ENCODE results near the gene ADRM1.

Gene ADRM1

GRCh38 chr20:62325172-62325905, 22.5 kb downstream of the ADRM1 start:
- DNase-seq, result no peak

DNA sequence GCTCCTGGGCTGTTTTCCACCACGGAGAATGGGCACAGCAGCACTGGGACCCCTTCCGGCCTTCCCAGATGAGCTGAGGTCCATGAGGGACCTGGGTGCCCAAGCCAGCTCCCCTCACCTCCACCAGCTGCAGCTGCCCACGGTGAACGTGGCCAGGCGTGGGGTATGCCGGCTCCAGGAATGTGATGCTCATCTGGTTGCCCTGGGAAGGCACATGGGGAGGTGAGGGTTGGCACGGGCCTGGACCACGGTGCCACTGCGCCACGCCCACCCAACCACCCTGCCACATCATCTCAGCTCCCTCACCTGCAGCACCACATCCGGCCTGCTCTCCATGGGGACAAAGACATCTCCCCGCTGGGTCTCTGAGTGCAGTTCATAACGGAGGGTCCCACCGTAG, 23.8 kb downstream of the ADRM1 start:
- DNase-seq, result no peak

- no peak for DNase-seq
These were observed 24.3 kb downstream of the ADRM1 start for GRCh38 chr20:62326959-62327725.

GRCh38 chr20:62327726-62328495, 25.1 kb downstream of the ADRM1 start:
- no peak for DNase-seq

- DNase-seq, result no peak
These were observed 26.0 kb downstream of the ADRM1 start for GRCh38 chr20:62328684-62329388.

- no peak for DNase-seq
These were observed 26.9 kb downstream of the ADRM1 start for GRCh38 chr20:62329389-62330377.

- no peak for DNase-seq
These were observed 27.9 kb downstream of the ADRM1 start for GRCh38 chr20:62330576-62331317.

GRCh38 chr20:62331347-62331746, 28.6 kb downstream of the ADRM1 start:
- no peak for DNase-seq

DNA sequence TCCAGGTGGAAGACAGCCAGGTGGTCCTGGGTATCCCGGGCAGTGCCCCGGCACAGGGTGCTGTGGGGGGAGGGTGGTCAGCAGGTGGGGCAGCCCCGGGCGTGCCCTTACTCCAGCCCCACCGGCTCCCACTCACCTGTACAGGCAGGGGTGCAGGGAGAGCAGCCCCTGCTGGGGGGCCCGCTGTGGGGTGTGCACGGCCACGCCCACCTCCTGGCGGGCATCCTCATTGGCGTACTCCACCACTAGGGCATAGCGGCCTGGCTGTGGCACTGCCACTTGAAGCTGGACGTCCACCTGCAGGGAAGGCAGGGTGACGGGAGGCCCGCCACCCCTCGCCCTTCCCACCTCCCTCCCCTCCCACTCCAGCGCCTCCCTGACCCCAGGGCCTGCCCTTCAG, 29.6 kb downstream of the ADRM1 start:
- no peak for DNase-seq

DNA sequence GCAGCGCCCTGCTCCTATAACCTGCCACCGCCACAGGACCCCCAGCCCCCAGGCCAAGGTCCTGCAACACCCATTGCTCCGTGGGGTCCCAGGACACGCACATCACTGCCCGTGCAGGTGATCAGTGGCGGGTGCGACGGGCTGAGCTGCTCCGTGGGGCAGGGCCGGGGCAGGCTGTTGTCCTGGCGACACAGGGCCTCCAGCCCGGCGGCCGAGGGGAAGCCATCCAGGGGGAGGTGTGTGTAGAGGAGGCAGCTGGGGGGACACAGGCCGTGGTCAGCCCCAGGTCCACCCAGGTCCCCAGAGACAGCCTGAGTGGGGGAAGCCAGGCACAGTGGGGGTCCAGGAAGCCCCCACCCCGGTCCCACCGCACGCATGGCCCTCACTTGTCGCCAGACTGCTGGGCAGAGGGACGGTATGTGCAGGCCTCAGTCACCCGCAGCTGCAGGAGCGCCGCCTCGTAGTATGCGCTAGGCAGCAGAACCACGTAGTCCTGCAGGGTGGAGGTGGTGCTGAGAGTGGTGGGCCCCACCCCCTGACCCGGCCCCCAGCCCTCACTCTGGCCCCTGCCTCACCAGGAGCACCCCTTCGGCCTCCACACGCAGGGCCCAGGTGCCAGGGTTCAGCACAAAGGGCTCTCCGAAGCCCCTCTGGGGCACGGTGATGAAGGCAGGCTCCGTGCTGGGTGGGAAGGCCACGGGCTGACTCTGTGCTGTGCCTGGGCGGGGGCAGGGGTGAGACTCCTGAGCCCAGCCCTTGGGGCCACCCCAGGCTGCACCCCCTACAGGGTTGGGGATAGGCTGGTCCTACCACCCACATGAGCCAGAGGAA, 30.4 kb downstream of the ADRM1 start:
- no peak for DNase-seq

DNA sequence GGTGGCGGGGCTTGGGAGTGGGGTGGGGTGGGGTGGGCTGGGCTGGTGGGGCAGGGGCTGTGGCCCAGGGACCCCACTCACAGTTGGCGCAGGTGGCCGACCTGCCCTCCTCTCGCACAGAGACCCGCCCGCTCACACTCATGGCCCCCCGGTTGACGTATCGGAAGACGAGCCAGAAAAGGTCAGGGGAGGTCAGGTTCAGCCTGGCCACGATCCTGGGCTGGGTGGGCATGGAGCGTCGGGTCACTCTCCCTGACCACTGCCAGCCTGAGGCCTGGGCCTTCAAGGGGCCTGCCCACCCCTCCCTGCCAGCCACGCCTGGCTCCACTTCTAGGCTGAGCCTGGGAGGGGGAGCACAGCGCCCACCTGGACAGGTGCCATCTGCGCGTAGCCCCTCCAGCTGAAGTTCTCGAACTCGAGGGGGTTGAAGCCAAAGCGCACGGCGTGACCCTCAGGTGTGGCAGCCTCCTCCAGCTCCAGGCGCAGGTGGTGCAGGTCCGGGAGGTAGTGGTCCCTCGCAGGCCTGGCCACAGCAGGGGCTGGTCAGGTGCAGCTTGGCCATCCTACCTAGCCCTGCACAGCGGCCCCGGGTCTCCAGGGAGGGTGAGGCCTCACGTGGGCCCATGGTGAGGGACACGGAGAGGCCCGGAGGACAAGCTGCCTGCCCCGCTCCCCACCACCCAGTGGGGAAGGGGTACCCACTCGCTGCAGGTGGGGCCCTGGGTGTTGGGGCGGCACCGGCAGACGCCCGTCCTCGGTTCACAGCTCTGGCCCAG, 31.2 kb downstream of the ADRM1 start:
- no peak for DNase-seq

DNA sequence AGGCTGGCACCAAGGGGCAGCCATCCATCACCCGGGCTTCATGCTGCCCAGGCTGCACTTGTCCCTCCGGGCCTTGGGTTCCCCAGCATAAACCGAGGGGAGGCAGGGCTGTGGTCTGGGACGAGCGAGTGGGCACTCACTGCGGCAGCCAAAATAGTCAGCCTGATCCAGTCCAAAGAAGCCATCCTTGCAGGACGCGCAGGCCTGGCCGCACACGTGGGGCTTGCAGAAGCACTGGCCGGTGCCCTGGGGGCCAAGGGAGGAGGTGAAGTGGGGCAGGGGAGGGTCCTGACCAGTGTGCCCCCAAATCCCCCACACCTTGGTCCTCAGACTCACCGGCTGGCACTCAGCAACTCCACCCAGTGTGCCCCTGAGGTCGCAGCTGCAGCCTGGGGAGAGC, 32.1 kb downstream of the ADRM1 start:
- DNase-seq, result no peak

DNA sequence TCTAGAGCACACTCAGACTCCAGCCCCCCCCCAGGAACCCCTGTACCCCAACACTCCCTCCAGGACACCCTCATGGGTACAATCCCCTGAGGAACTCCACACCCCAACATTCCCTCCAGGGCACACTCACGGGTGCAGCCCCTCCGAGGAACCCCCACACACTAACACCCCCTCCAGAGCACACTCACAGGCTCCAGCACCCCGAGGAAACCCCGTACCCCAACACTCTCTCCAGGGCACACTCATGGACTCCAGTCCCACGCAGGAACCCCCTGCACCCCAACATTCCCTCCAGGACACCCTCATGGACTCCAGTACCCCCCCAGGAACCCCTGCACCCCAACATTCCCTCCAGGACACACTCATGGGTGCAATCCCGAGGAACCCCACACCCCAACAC, 32.7 kb downstream of the ADRM1 start:
- DNase-seq, result no peak

GRCh38 chr20:62336329-62336728, 33.5 kb downstream of the ADRM1 start:
- no peak for DNase-seq

DNA sequence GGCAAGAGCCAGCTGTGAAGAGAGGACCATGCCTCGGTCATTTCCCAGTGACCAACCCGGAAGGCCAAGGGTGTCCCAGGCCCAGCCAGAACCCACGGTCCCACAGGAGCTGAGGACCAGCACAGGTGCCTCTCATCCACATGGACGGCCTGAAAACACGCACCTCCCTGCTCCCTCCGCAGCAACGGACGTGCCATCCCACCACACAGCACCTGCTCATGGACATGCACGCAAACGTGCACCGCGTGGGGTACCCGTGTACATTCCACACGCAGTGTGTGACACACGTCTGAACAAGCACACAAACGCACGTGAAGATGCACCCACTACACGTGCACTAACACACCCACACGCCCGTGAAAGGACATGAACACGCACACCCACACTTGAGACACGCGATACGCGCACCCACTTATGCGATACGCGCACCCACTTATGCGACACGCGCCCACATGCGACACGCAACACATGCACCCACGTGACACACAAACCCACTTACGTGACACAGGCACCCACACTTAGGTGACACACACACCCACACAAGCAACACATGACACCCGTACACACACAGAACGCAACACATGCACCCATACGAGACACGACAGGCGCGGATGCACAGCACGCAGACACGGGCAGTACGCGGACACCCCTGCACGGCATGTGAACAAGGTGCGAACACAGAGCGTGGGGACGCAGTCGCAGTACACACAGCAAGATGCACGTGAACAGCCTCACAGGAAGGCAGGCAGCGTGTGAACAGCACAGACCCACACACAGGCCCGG, 34.2 kb downstream of the ADRM1 start:
- no peak for DNase-seq

DNA sequence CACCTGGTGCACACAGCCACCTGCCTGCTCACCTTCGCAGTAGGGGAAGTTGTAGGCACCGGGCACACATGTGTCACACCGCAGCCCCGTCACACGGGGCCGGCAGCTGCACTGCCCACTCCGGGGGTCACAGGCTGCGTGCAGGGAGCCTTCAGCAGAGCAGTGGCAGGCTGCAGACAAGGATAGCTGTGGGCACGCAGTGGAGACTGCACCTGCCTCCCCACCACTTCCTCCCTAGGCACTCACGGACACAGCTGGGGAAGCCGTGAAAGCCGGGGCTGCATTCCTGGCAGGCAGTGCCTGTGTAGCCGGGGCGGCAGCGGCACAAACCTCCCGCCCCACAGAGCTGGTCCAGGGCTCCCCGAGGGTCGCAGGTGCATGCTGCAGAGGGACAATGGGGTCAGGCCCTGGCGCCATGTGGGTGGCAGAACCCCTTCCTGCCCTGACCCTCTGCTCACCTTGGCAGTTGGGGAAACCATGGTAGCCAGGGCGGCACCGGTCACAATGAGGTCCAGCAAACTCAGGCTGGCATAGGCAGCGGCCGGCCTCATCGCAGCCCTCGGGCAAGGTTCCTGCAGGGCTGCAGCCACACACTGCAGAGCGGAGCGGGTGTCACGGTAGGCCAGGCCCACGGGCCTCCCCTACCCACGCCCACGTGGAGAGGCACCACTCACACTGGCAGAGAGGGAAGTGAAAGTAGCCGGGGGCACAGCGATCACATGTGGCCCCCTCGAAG, 34.9 kb downstream of the ADRM1 start:
- DNase-seq, result no peak

DNA sequence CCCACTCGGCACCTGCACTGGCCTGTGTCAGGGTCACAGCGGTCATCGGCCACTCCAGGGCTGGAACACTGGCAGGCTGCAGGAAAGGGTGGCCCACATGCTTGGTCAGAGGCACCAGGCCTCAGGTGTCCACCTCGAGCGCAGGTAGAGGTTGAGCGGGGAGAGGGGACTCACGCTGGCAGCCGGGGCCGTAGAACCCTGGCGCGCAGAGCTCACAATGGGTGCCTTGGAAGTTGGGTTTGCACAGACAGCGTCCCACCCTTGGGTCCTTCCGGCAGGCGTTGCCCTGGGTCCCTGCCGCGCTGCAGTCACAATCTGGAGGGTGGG, 35.5 kb downstream of the ADRM1 start:
- no peak for DNase-seq

DNA sequence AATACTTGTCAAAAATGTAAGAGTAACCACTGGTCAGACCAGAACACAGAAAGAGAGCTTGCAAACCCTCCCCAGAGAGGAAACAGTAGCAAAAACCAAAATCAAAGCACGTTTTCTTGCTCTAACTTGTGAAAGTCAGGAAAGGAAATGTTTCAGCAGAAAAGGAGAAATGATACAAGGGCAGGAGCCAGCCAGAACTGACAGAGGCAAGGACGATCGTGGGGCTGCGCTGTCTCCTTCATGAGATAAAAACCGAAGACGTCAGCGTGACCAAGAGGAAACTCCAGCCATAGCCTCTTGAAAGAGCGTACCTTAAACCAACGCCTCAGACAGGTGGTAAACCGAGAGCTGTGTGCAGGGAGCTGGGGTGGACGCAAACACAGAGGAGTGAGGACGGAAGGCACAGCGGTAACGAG, 36.9 kb downstream of the ADRM1 start:
- no peak for DNase-seq

All from T1000 (cell line).